Mucosa of stomach (tissue), 1 donor: ENCODE data around the gene CERT1.

Experiments used
- H3K27me3 ChIP-seq: one replicate; pipeline ENCODE4 v1.7.0; 2013; ENCODE audit warnings: mild to moderate bottlenecking, low read length; ENCODE audit not compliant: control insufficient read depth, insufficient read depth
- H3K36me3 ChIP-seq: one replicate; pipeline ENCODE4 v1.7.0; 2013; ENCODE audit warnings: low read length; ENCODE audit not compliant: control insufficient read depth, insufficient read depth
- H3K4me1 ChIP-seq: one replicate; pipeline ENCODE4 v1.7.0; 2013; ENCODE audit warnings: mild to moderate bottlenecking, low read length; ENCODE audit not compliant: control insufficient read depth, insufficient read depth
- H3K4me3 ChIP-seq: one replicate; pipeline ENCODE4 v1.7.0; 2013; ENCODE audit warnings: low read length
- H3K9ac ChIP-seq: one replicate; pipeline ENCODE4 v1.7.0; 2013; ENCODE audit warnings: mild to moderate bottlenecking, low read length, moderate library complexity
- H3K9me3 ChIP-seq: one replicate; pipeline ENCODE4 v1.7.0; 2013; ENCODE audit warnings: mild to moderate bottlenecking, low read length, moderate library complexity; ENCODE audit not compliant: control insufficient read depth
- donor health status: Pancreatic carcinoma.

The CERT1 gene

DNA sequence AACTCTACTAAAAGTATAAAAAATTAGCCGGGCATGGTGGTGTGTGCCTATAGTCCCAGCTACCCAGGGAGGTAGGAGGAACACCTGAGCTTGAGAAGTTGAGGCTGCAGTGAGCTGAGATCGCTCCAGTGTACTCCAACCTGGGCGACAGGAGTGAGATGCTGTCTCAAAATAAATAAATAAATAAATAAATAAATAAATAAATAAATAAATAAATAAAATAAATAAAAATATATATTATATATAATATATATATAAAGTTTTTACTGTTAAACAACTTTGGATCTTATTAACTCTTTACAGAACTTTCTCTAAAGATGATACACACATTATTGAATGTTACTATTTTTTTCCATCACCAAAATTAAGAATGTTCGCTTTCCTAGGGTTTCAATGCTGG, 136.0 kb downstream of the CERT1 start:
- Histone ChIP-seq H3K27me3 (no peaks in the 10 kb centered on the region), H3K9ac (no peak overlapping the region), H3K4me1 (no peaks in the 10 kb centered on the region), H3K9me3 (no peaks in the 10 kb centered on the region), H3K36me3 (no peaks in the 10 kb centered on the region), H3K4me3 (no peak overlapping the region)

DNA sequence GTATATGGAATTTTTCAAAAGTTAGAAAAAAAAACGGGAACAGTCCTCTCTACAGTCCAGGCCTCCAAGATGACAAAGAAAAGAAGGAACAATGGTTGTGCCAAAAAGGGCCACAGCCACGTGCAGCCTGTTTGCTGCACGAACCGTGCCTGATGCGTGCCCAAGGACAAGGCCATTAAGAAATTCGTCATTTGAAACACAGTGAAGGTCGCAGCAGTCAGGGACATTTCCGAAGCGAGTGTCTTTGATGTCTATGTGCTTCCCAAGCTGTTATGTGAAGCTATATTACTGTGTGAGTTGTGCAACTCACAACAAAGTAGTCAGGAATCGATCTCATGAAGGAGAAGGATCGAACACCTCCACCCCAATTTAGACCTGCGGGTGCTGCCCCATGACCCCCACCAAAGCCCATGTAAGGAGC, 137.0 kb downstream of the CERT1 start:
- Histone ChIP-seq H3K36me3 (no peaks in the 10 kb centered on the region), H3K4me1 (no peaks in the 10 kb centered on the region), H3K9me3 (no peaks in the 10 kb centered on the region), H3K27me3 (no peaks in the 10 kb centered on the region), H3K4me3 (no peak overlapping the region), H3K9ac (no peak overlapping the region)

- Histone ChIP-seq H3K9me3 (no peaks in the 10 kb centered on the region), H3K4me1 (no peaks in the 10 kb centered on the region), H3K27me3 (no peaks in the 10 kb centered on the region), H3K36me3 (no peaks in the 10 kb centered on the region), H3K9ac (no peak overlapping the region), H3K4me3 (no peak overlapping the region)
Observed at GRCh38 chr5:75373862-75374261, 137.6 kb downstream of the CERT1 start.

- Histone ChIP-seq H3K9ac (no peak overlapping the region), H3K4me3 (no peak overlapping the region), H3K36me3 (no peaks in the 10 kb centered on the region), H3K4me1 (peaks cover 8% of the 10 kb centered on the region), H3K27me3 (no peaks in the 10 kb centered on the region), H3K9me3 (no peaks in the 10 kb centered on the region)
Observed at GRCh38 chr5:75368391-75368790, 143.0 kb downstream of the CERT1 start.

- Histone ChIP-seq H3K9ac (no peak overlapping the region), H3K4me3 (no peak overlapping the region), H3K4me1 (peaks cover 15% of the 10 kb centered on the region), H3K27me3 (no peaks in the 10 kb centered on the region), H3K36me3 (no peaks in the 10 kb centered on the region), H3K9me3 (no peaks in the 10 kb centered on the region)
Observed at GRCh38 chr5:75367401-75367800, 144.0 kb downstream of the CERT1 start.

GRCh38 chr5:75366787-75367186, 144.6 kb downstream of the CERT1 start:
- Histone ChIP-seq H3K4me3 (no peak overlapping the region), H3K27me3 (no peaks in the 10 kb centered on the region), H3K36me3 (no peaks in the 10 kb centered on the region), H3K4me1 (peaks cover 15% of the 10 kb centered on the region), H3K9ac (no peak overlapping the region), H3K9me3 (no peaks in the 10 kb centered on the region)

DNA sequence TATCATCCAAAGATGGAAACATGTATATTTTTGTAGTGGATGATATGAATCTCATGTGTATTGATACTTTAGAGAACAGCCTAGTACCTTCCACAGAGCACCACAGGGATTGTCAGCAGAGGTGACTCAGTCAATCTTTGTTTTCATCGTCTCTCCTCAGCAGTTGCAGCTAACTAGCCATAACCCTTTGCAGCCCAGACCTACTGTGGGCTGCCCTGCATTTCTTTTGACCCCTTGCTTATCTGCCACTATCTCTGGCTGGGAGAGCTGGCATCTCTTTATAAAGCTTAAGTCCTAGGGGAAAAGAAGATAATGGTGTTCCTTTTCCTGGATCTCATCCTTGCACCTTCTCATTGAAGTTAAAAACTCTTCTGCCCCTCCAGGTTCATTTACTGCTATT, 145.7 kb downstream of the CERT1 start:
- Histone ChIP-seq H3K27me3 (no peaks in the 10 kb centered on the region), H3K9me3 (no peaks in the 10 kb centered on the region), H3K9ac (no peak overlapping the region), H3K4me1 (peaks cover 16% of the 10 kb centered on the region), H3K36me3 (no peaks in the 10 kb centered on the region), H3K4me3 (no peak overlapping the region)

DNA sequence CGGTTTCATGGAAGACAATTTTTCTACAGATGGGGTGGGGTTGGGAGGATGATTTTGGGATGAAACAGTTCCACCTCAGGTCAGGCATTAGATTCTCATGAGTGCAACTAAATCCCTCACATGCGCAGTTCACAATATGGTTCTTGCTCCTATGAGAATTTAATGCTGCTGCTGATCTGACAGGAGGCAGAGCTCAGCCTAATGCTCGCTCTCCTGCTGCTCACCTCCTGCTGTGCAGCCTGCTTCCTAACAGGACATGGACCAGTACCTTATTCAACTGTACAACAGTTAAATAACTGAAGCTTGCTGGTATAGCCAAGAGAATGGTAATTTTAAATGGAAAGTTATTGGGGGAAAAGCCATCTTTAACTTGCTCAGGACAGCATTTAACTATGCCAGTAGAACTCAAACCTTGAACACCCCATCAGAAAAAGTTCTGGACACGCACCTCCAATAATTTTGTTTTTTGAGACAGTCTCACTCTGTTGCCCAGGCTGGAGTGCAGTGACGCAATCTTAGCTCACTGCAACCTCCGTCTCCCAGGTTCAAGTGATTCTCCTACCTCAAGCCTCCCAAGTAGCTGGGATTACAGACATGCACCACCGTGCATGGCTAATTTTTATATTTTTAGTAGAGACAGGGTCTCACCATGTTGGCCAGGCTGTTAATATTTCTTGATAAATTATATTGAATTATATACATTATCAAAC, 146.7 kb downstream of the CERT1 start:
- Histone ChIP-seq H3K9ac (no peak overlapping the region), H3K4me3 (no peak overlapping the region), H3K4me1 (peaks cover 22% of the 10 kb centered on the region)

GRCh38 chr5:75363726-75364495, 147.5 kb downstream of the CERT1 start:
- Histone ChIP-seq H3K4me1 (peaks cover 22% of the 10 kb centered on the region), H3K9ac (no peak overlapping the region), H3K4me3 (no peak overlapping the region), H3K9me3 (no peaks in the 10 kb centered on the region), H3K36me3 (no peaks in the 10 kb centered on the region), H3K27me3 (no peaks in the 10 kb centered on the region)

More for the DNA sequence above, 146.7 kb downstream of the CERT1 start:
- H3K9me3 ChIP-seq = no peaks in the 10 kb centered on the region
- no peaks in the 10 kb centered on the region for H3K27me3 ChIP-seq
- no peaks in the 10 kb centered on the region for H3K36me3 ChIP-seq

GRCh38 chr5:75363111-75363510, 148.3 kb downstream of the CERT1 start:
- H3K9ac ChIP-seq = no peak overlapping the region
- H3K4me3 ChIP-seq = no peak overlapping the region
- peaks cover 22% of the 10 kb centered on the region for H3K4me1 ChIP-seq
- H3K36me3 ChIP-seq = no peaks in the 10 kb centered on the region
- no peaks in the 10 kb centered on the region for H3K27me3 ChIP-seq
- H3K9me3 ChIP-seq = no peaks in the 10 kb centered on the region

GRCh38 chr5:75362474-75362975, 148.9 kb downstream of the CERT1 start:
- Histone ChIP-seq H3K36me3 (no peaks in the 10 kb centered on the region), H3K9ac (no peak overlapping the region), H3K27me3 (no peaks in the 10 kb centered on the region), H3K4me3 (no peak overlapping the region), H3K9me3 (no peaks in the 10 kb centered on the region), H3K4me1 (peaks cover 22% of the 10 kb centered on the region)

DNA sequence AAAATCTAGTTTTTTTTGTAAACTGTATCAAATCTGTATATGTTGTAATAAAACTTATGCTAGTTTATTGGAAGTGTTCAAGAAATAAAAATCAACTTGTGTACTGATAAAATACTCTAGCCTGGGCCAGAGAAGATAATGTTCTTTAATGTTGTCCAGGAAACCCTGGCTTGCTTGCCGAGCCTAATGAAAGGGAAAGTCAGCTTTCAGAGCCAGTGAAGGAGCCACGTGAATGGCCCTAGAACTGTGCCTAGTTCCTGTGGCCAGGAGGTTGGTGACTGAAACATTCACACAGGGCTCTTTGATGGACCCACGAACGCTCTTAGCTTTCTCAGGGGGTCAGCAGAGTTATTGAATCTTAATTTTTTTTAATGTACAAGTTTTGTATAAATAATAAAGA, 150.1 kb downstream of the CERT1 start:
- Histone ChIP-seq H3K4me3 (no peak overlapping the region), H3K9ac (no peak overlapping the region), H3K27me3 (no peaks in the 10 kb centered on the region), H3K9me3 (no peaks in the 10 kb centered on the region), H3K36me3 (peaks cover 6% of the 10 kb centered on the region), H3K4me1 (peaks cover 22% of the 10 kb centered on the region)
